K562 (cell line): ENCODE results near the gene B9D2. TPM values are rescaled to one million over a fixed set of nuclear protein-coding genes. Genes with fewer than 3 reads are reported as not detected.
A peak's percentile ranks its signal among the peaks of the same experiment; 100 is the strongest.

Source experiments
- ATAC-seq: fragments of 200-7000 bp; cut with Tn5 transposase; 3 replicates; pipeline ENCODE4 v1.9.1; 2020; ENCODE audit warnings: moderate library complexity
- BruUV-seq: library from RNA; stranded (reverse); fragments of 400-500 nt; replicated peaks from 2 replicates; lab custom pipeline; 2021; lab: Mats Ljungman, UMichigan
- CTCF ChIA-PET: fragments of 300-600 bp; formaldehyde crosslinking; extraction: SDS; loops from one replicate; lab custom pipeline; 2021; ENCODE audit warnings: low intra/inter-chr PET ratio; lab: Yijun Ruan, JAX
- POLR2A ChIA-PET: fragments of 300-600, 350-650 bp; sonication (Branson Sonifier 250); formaldehyde crosslinking; extraction: SDS; loops from one replicate; lab custom pipeline; 2021; ENCODE audit warnings: antibody characterized with exemption, inconsistent platforms; lab: Yijun Ruan, JAX
- DNase-seq, 4 experiments: peaks; one replicate each; pipeline versions ENCODE4 v3.0.0 to v3.0.0-alpha.2; 2011 to 2018; ENCODE audit warnings: low spot score in 3 of 4, mixed read lengths in 3 of 4; ENCODE audit errors: extremely low read depth in 1 of 4
- FAIRE-seq: peaks from 2 replicates; lab custom pipeline; 2011; peaks lifted over from hg19 to GRCh38; lab: Jason Lieb, UNC
- H2AFZ ChIP-seq: 2 replicates; pipeline ENCODE4 v1.6.0; 2011; ENCODE audit warnings: low read depth, low read length, control low read depth, inconsistent platforms
- H3K27ac ChIP-seq: fragments of 200-600 bp; 3 replicates; pipeline ENCODE4 v1.8.0; 2011; ENCODE audit warnings: low read depth, mild to moderate bottlenecking, control low read depth, inconsistent platforms, low read length, moderate library complexity, mixed read lengths; ENCODE audit errors: extremely low read depth
- H3K27me3 ChIP-seq, 2 experiments: fragments of 300-600 bp in 1 of 2; 2 replicates in 1 of 2; 3 replicates in 1 of 2; pipeline versions ENCODE4 v1.6.0 to v1.8.0; 2011; ENCODE audit warnings: inconsistent platforms in 2 of 2, low read length in 2 of 2, mild to moderate bottlenecking in 1 of 2, mixed read lengths in 1 of 2, moderate library complexity in 1 of 2; ENCODE audit not compliant: control insufficient read depth in 2 of 2, insufficient read depth in 2 of 2
- H3K36me3 ChIP-seq: fragments of 300-600 bp; 3 replicates; pipeline ENCODE4 v1.8.0; 2011; ENCODE audit warnings: mild to moderate bottlenecking, low read length, inconsistent platforms; ENCODE audit not compliant: control insufficient read depth, insufficient read depth
- H3K4me1 ChIP-seq, 2 experiments: fragments of 200-600 bp in 1 of 2; replicated peaks in 1 of 2; 2 replicates in 1 of 2; 3 replicates in 1 of 2; pipeline versions ENCODE4 v1.5.1 to v1.8.0; 2011; ENCODE audit warnings: inconsistent platforms in 2 of 2, low read length in 2 of 2, mild to moderate bottlenecking in 1 of 2, mixed read lengths in 1 of 2, moderate library complexity in 1 of 2; ENCODE audit not compliant: control insufficient read depth in 2 of 2, insufficient read depth in 2 of 2
- H3K4me2 ChIP-seq: 2 replicates; pipeline ENCODE4 v1.6.1; 2011; ENCODE audit warnings: low read length, control low read depth, inconsistent platforms, mixed read lengths; ENCODE audit not compliant: insufficient read depth
- H3K4me3 ChIP-seq: fragments of 200-600 bp; sonication (generic), shearing (Covaris generic); 2 replicates; pipeline ENCODE4 v1.5.1; 2016; ENCODE audit warnings: control low read depth, inconsistent platforms
- H3K79me2 ChIP-seq: fragments of 200-600 bp; 3 replicates; pipeline ENCODE4 v1.8.0; 2011; ENCODE audit warnings: low read length, inconsistent platforms; ENCODE audit not compliant: control insufficient read depth, insufficient read depth
- H3K9ac ChIP-seq, 2 experiments: 2 replicates each; pipeline versions ENCODE4 v1.6.0 to v1.6.1; 2011; ENCODE audit warnings: low read depth in 2 of 2, low read length in 2 of 2, control low read depth in 1 of 2, inconsistent platforms in 1 of 2, mild to moderate bottlenecking in 1 of 2, mixed read lengths in 1 of 2; ENCODE audit not compliant: insufficient read depth in 1 of 2
- H3K9me1 ChIP-seq: one replicate; pipeline ENCODE4 v1.6.0; 2011; ENCODE audit warnings: inconsistent platforms, mild to moderate bottlenecking, low read length, moderate library complexity; ENCODE audit not compliant: control insufficient read depth, insufficient read depth
- H3K9me3 ChIP-seq: replicated peaks from 2 replicates; pipeline ENCODE4 v1.5.1; 2011; ENCODE audit warnings: low read depth, low read length, inconsistent platforms; ENCODE audit not compliant: control insufficient read depth, insufficient read depth
- H4K20me1 ChIP-seq: replicated peaks from 2 replicates; pipeline ENCODE4 v1.6.1; 2011; ENCODE audit warnings: low read length, inconsistent platforms, mixed read lengths; ENCODE audit not compliant: control insufficient read depth, insufficient read depth
- HES1 ChIP-seq: fragments of 450-650 bp; IDR thresholded peaks from 2 replicates; pipeline ENCODE4 v1.6.1; 2016; ENCODE audit warnings: low read depth, mild to moderate bottlenecking, moderate library complexity
- KDM1A ChIP-seq, 2 experiments: fragments of 450-650 bp; IDR thresholded peaks; 2 replicates each; pipeline ENCODE4 v1.6.1; 2016; ENCODE audit warnings: mild to moderate bottlenecking in 2 of 2
- POLR2A ChIP-seq: fragments of 450-650 bp; conservative IDR thresholded peaks from 2 replicates; pipeline ENCODE4 v1.6.1; 2016
- POLR2AphosphoS5 ChIP-seq: IDR thresholded peaks from 2 replicates; pipeline ENCODE4 v1.6.1; 2011; ENCODE audit warnings: mild to moderate bottlenecking, low read depth, low read length, moderate library complexity; ENCODE audit not compliant: control insufficient read depth, insufficient read depth
- POLR2G ChIP-seq: fragments of 200-400 bp; formaldehyde crosslinking; IDR thresholded peaks from 2 replicates; pipeline ENCODE4 v1.6.1; 2017; ENCODE audit warnings: low read depth, mild to moderate bottlenecking, antibody characterized with exemption, low read length, moderate library complexity
- WGBS: fragments of 100-300 bp; shearing (Covaris generic); methylation state at CpG from one replicate; pipeline ENCODE4 v1.1.6; 2016; ENCODE audit warnings: low coverage, mixed read lengths; ENCODE audit not compliant: insufficient coverage; ENCODE audit errors: missing lambda C conversion rate; 5-methylcytosine and 5-hydroxymethylcytosine counted together
- in situ Hi-C: fragments of 300-500 bp; cut with MboI; formaldehyde crosslinking; loops from 4 replicates; pipeline ENCODE4 v1.15.0; 2018; ENCODE audit warnings: inconsistent platforms, mixed read lengths
- intact Hi-C: fragments of 100-400 bp; cut with micrococcal nuclease; formaldehyde crosslinking; loops from 2 replicates; pipeline ENCODE4 v1.14.2; 2022
- polyA plus RNA-seq, 8 experiments: library from polyadenylated mRNA; depleted of rRNA in 4 of 8; stranded (reverse) in 5 of 8; unstranded in 3 of 8; fragments of >200 nt; fragmentation: Nextera tagmentation in 2 of 8; fragmentation: Illumina TruSeq in 1 of 8; extraction: Ambion mirVana in 2 of 8; extraction: Trizol in 1 of 8; gene quantifications; 2 replicates each; pipeline versions ENCODE4 v1.2.1 to v1.2.3, GENCODE V29; 2011 to 2014; ENCODE audit warnings: inconsistent platforms in 1 of 8, missing spikeins in 1 of 8
- total RNA-seq, 7 experiments: library from RNA; depleted of rRNA in 6 of 7; stranded (reverse); fragments of >200 nt in 6 of 7; fragmentation: Illumina TruSeq in 2 of 7; extraction: Trizol in 2 of 7; gene quantifications; 2 replicates each; pipeline versions ENCODE4 v1.2.1 to v1.2.3, GENCODE V29; 2011 to 2021; ENCODE audit warnings: low replicate concordance in 1 of 7

Gene B9D2
- total and polyA plus RNA-seq, 9 of the 15 experiments (the other 6 are each of a cell fraction or from before 2014, with no cell fraction given): 0.83 to 6.9 (median 2.8) TPM

GRCh38 chr19:41318696-41319499 is 45.1 kb downstream of the B9D2 start:
- H3K79me2 ChIP-seq: peaks cover 17% of the 10 kb centered on the region; the same call in 2 of the 3 replicates
- no peak overlapping the region; a peak in 1 of 4 replicates for H3K9ac ChIP-seq
- in situ Hi-C loops (loop anchor here (25.0 kb wide), 1 partner anchor 243 kb away; no protein-coding TSS in a partner anchor), intact Hi-C loops (no loop called here)
- no peak overlapping the region for H3K4me3 ChIP-seq
- H3K27me3 ChIP-seq: no peaks in the 10 kb centered on the region
- H4K20me1 ChIP-seq: peaks cover 6% of the 10 kb centered on the region; the same call in 1 of the 2 replicates
- H3K4me2 ChIP-seq: no peak overlapping the region
- H3K36me3 ChIP-seq: peaks cover 81% of the 10 kb centered on the region
- H2AFZ ChIP-seq: no peak overlapping the region
- no peak for DNase-seq
- ChIA-PET CTCF (interaction anchor here (0.6 kb wide), 1 partner anchor 545 kb away, joined by 3 read pairs; no protein-coding TSS in a partner anchor), POLR2A (interaction anchor here (0.6 to 1.0 kb wide), 3 partner anchors 9 to 23 kb away, joined by 3 to 4 read pairs (median 3); partner anchors contain the start of gene CCDC97)
- FAIRE-seq: no peak
- no TSS peak for BruUV-seq
- peaks cover 5% of the 10 kb centered on the region for H3K9me1 ChIP-seq
- no peak for ATAC-seq
- 91% methylated on average over 19 of the region's 19 CpGs for WGBS
- TF ChIP-seq POLR2AphosphoS5: peak; percentile 1; the same call in 1 of the 2 replicates
- TF ChIP-seq POLR2A: peak; percentile 41; the same call in 1 of the 2 replicates
- TF ChIP-seq KDM1A (IDR thresholded peaks at IDR 0.05): peak in 1 of 2 experiments; percentile 54; a peak in 1 of 4 replicates
- TF ChIP-seq POLR2G: no peak; the same call in none of the 2 replicates
- TF ChIP-seq HES1: no peak
- no peaks in the 10 kb centered on the region; the same call in 1 of the 2 replicates for H3K9me3 ChIP-seq
- H3K27ac ChIP-seq: no peak overlapping the region
- H3K4me1 ChIP-seq: peaks cover 26 to 35% of the 10 kb centered on the region in 2 experiments
